Measurements from ENCODE around the gene SEMA3D. TPM values are rescaled to one million over a fixed set of nuclear protein-coding genes. Genes with fewer than 3 reads are reported as not detected.

SEMA3D gene
- total and polyA plus RNA-seq, 2 donors (not counting 3 experiments of a cell fraction or from before 2014, with no cell fraction given) = 9.9 to 10.3 TPM

- H3K4me2 ChIP-seq (ENCODE audit: insufficient read depth, low read length) = no peak overlapping the region
- H3K9ac ChIP-seq (replicated peaks; ENCODE audit: extremely low read depth, insufficient read depth, low read length) = no peak overlapping the region
- no peaks in the 10 kb centered on the region for H3K9me1 ChIP-seq (replicated peaks; ENCODE audit: control insufficient read depth, extremely low read depth, insufficient read depth, low read length)
- dilution Hi-C loops (cut with MboI; ENCODE audit: extremely low pct_ligation_motif_present, low sequenced_read_pairs) = no loop called here
- no peak overlapping the region for H3K27ac ChIP-seq (ENCODE audit: insufficient read depth, low read depth, low read length)
- no TSS peak for BruUV-seq (replicated peaks)
- ChIA-PET CTCF (interaction anchor here (0.7 to 1.5 kb wide), 3 partner anchors 11 to 777 kb away, joined by 3 to 4 read pairs (median 4); partner anchors contain the start of gene SEMA3D), POLR2A (no interaction called here)
- FAIRE-seq = peak; percentile 38
- no peak overlapping the region for H2AFZ ChIP-seq (ENCODE audit: low read depth, low read length)
- H3K36me3 ChIP-seq (ENCODE audit: control insufficient read depth in 2 of 2, extremely low read depth in 1 of 2, insufficient read depth in 2 of 2, low read length in 2 of 2) = no peaks in the 10 kb centered on the region
- no peaks in the 10 kb centered on the region for H4K20me1 ChIP-seq (replicated peaks; ENCODE audit: control insufficient read depth, extremely low read depth, insufficient read depth, low read length)
- no peak for TF ChIP-seq CTCF (IDR thresholded peaks at IDR 0.05; ENCODE audit: extremely low read depth in 1 of 2, insufficient read depth in 1 of 2, low read depth in 1 of 2, low read length in 2 of 2)
- no peak for TF ChIP-seq GATA2 (IDR thresholded peaks at IDR 0.05; ENCODE audit: insufficient read depth, insufficient read length, low read depth, low read length)
- TF ChIP-seq POLR2AphosphoS5 (IDR thresholded peaks at IDR 0.05; ENCODE audit: insufficient read depth, low read depth, low read length) = no peak
- no peak for TF ChIP-seq MAX (IDR thresholded peaks at IDR 0.05; ENCODE audit: insufficient read depth, insufficient read length)
- TF ChIP-seq EZH2 (IDR thresholded peaks at IDR 0.05; ENCODE audit: borderline replicate concordance, low read depth, low read length, severe bottlenecking) = no peak
- no peak for TF ChIP-seq MYC (IDR thresholded peaks at IDR 0.05; ENCODE audit: low read depth, low read length)
- TF ChIP-seq FOS (IDR thresholded peaks at IDR 0.05; ENCODE audit: borderline replicate concordance, insufficient read depth, low read length) = no peak
- TF ChIP-seq JUN (IDR thresholded peaks at IDR 0.05; ENCODE audit: borderline replicate concordance, insufficient read depth, insufficient read length, low read depth) = no peak
- no peak for TF ChIP-seq POLR2A (IDR thresholded peaks at IDR 0.05; ENCODE audit: low read depth, low read length)
- DNase-seq (ENCODE audit: low read depth, low spot score) = no peak
- intact Hi-C loops (cut with micrococcal nuclease) = no loop called here
- H3K27me3 ChIP-seq (ENCODE audit: control insufficient read depth in 2 of 2, insufficient read depth in 2 of 2, low read length in 2 of 2) = no peaks in the 10 kb centered on the region
- no peaks in the 10 kb centered on the region for H3K4me1 ChIP-seq (ENCODE audit: control insufficient read depth, extremely low read depth, insufficient read depth, low read length)
- no peaks in the 10 kb centered on the region for H3K9me3 ChIP-seq (replicated peaks; ENCODE audit: control insufficient read depth, insufficient read depth, low read length)
- no peaks in the 10 kb centered on the region for H3K79me2 ChIP-seq (ENCODE audit: control insufficient read depth, insufficient read depth, low read length)
- no peak overlapping the region for H3K4me3 ChIP-seq (replicated peaks in 1 of 3; ENCODE audit: insufficient read depth in 1 of 3, low read depth in 1 of 3, low read length in 3 of 3)
Measured at GRCh38 chr7:85052894-85053293, 134.0 kb downstream of the SEMA3D start.

Data from endothelial cell of umbilical vein (primary cell).